GM03348 (cell line): Measurements from ENCODE around the gene BCL2.
A peak's percentile ranks its signal among the peaks of the same experiment; 100 is the strongest.

Experiments used
- DNase-seq: peaks from one replicate; pipeline ENCODE4 v3.0.0; 2012; ENCODE audit warnings: low spot score

BCL2 gene

DNA sequence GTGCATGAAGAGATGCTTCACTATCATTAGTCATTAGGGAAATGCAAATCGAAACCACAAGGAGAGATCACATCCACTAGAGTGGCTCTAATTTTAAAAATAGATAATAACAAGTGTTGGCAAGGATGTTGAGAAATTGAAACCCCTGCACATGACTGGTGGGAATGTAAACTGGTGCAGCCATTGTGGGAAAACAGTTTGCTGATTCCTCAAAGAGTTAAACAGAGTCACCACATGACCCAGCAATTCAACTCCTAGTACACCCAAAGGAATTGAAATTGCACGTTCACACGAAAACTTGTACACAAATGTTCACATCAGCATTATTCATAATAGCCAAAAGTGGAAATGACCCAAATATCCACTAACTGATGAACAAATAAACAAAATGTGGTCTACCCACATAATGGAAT lies 179.5 kb downstream of the BCL2 start:
- DNase-seq: no peak

DNA sequence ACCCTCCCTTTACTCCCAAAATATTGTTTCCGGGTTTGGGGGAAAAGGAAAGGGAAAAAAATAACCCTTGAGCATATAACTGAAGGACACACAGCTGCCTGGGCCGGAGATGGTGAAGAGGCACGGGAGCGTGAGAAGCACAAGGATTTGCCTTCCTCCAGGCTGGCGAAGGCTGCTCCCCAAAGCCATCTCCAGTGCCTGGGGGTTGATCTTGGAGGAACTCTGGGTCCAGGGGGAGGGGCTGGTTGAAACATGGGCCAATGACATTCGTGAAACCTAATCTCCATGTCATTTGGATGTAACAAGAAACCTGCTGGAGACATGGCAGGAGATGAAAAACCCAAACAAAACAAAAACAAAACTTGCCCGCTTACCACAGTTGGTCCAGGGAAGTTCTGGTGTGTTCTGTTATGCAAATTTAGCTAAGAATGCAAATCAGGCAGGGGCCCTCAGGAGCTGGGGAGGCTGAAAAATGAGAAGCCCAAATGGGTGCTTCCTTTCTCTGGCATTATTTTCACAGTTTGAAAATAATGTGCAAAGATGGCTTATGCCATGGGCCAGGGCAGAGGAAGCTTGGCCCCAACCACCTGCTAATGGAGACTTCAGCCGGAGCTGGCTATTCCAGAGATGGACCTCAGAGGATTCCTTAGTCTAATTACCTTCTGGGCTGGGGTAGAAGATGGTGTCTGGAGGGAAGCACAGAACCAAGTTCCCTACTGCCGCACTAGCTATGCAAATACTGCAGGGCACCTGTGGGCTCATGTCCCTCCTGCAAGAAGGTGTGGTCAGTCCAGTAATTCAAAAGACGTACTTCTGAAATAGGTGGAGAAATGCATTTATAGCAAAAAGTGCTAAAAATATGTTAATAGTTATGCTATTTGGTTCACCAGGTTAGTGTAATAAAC lies 180.9 kb downstream of the BCL2 start:
- peak; percentile 59 for DNase-seq

DNA sequence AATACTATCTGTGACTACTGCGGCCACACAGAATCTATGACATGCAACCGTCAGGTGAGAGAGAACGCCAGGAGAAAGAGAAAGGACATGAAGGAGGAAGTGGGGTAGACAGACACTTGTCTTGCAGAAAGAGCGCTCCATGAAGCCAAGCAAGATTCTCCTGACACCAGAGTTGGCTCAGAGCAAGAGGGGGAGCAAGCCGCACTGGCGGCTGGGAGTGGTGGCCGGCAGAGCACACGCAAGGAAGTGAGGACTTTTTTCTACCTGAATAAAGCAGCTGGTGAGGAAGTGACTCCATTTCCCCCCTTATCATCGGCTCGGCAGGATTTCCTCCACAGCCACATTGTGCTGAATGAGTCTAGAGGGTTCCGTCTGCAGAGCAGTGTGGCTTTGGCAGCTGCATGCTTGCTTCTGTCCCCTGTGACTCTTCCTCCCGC lies 181.6 kb downstream of the BCL2 start:
- no peak for DNase-seq

DNA sequence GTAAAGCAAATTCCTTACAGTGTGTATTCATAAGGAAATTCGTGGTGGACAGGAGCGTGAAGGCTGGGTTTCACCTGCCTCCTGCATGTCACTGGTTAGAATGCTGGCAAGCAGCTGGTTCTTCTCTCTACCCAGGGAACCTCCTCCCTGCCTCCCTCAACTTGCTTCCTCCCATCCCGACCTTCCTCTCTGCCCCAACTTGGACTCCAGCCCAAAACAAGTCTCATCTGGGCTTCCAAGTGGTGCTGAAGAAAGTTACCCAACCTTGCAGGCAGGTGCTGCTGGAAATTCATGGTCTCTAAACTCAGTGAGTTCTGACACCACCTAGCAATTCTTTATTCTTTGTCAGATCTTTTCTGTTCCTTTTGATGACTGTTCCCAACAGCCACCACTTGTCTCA lies 184.5 kb downstream of the BCL2 start:
- DNase-seq: no peak

DNA sequence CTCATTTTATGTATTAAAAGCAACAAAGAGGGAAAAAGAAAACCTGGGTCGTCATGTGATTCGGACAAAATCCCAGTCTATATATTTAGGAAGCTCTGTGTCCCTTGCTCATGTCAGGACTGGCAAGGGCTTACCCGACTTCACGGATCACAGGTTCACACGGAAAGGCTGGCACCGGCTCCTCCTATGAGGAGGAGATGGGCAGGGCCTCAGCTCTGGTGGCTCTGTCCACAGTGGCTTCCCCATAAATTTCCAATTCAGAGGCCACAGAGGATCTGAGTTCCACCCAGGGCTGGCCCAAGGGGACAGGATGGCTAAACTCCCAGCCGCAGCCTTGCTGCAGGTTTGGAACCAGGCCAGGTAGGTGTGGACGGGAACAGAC lies 186.8 kb downstream of the BCL2 start:
- DNase-seq: no peak

DNA sequence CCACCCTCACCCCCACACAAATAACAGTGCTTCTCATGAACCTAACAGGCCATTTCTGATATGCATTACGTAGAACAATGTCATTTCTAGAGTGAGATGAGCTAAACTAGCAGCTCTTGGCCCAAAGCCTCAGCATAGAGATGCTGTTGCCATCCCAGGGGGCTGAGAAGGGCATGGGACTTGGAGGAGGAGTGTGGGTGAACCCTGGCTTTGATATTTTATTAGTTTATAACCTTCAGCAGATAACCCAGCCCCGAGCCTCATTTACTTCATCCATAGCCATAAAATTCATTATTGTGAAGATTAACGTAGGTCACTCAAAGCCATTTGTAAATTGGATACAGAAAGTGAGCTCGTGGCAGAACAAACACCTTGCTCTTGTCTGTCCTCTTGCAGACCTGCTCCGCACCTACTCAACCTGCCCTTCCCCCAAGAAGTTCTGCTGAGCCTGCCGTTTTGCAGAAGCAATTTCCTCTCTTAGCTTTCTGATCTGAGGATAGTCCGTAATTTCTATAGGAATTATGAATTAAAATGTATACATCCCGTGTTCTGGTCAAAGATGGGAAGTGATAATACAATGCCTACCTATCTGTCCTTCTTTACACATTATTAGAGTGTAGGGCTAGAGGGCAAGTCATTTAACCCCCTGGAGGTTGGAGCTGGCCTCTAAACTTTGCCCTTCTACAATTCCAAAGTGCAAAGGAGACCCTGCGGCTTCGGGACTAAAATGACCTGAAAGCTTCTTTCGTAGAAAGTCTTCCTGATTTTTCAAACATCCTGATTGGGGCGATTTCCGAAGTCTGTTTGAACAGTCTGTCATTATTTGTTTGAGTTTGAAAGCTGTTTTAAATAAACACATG lies 187.4 kb downstream of the BCL2 start:
- no peak for DNase-seq

DNA sequence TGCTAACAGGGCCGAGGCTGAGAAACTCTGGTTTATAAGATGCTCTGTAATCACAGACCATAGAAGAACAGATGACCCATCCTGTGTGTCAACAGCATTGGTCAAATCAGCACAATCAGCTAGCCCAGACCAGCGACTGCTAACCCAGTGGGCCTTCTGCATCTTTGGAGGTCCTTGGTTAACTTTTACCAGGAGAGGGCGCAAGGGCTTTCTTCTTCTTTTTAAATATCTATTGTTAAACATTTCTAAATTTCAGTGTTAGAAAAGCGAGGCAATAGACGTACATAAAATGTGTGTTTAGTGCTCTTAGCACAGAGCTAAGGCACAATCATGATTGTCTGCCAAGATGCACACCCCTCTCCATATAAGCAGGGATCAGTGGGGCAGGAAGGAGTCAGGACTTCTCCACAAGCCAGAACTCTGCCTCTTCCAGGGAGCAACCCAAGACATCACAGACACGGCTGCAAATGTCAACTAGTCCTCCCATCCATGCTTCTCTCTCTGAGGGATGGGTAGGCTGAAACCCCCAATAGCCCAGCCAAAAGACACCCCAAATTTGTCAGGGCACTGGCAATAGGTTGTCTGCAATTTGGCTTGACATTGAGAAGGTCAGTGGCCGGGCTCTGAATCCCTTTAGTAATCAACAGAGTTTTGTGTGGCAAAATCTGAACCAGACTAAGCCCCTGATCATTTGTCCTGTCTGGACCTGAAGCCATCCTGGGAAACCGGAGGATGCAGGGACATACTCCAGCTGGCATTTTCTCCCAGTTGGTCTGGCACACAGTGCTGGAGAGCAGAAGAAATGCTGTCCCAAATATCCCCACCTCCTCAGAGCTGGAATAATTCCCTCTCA lies 188.2 kb downstream of the BCL2 start:
- DNase-seq: peak; percentile 81

DNA sequence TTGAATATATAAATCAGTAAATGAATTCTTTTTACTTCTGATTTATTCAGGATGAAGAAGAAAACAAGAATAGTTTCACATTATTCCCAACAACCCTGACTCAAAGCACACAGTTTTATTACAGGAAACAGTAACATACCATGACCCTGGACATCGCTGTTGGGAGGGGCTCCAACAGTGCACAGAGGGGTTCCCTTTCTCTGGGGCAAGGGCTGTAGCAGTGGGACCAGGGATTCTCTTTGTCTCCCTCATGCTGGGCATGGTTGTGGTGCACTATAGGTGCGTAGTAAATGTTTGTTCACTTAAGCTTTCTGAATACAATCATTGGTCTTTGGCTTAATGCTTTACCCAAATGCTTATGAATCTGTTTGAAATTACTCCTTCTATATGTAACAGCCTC lies 189.4 kb downstream of the BCL2 start:
- no peak for DNase-seq

DNA sequence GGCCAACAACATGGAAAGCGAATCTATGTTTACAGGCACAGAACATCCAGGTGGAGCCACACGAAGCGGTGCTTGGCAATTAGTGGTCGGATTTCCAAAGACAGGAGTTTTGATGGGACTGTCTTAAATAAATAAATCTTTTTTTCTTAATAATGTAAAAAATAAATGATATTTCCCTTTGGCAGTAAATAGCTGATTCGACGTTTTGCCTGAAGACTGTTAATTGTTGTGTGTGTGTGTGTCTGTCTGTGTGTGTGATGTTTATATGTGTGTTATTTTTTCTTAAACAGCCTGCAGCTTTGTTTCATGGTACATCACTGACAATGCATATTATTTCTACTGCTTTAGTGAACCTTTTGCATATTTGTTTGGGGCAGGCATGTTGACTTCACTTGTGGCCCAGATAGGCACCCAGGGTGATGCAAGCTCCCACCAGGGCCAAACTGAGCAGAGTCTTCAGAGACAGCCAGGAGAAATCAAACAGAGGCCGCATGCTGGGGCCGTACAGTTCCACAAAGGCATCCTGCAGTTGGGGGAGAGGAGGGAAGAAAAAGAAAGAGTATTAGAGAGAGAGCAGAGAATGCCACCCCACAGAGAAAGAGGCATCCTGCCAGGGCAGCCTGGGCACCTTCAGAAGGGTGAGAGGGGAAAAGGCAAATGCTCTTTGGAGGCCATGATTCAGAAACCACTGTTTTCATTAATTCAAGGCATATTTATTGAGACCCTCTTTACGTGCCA lies 191.2 kb downstream of the BCL2 start:
- no peak for DNase-seq

DNA sequence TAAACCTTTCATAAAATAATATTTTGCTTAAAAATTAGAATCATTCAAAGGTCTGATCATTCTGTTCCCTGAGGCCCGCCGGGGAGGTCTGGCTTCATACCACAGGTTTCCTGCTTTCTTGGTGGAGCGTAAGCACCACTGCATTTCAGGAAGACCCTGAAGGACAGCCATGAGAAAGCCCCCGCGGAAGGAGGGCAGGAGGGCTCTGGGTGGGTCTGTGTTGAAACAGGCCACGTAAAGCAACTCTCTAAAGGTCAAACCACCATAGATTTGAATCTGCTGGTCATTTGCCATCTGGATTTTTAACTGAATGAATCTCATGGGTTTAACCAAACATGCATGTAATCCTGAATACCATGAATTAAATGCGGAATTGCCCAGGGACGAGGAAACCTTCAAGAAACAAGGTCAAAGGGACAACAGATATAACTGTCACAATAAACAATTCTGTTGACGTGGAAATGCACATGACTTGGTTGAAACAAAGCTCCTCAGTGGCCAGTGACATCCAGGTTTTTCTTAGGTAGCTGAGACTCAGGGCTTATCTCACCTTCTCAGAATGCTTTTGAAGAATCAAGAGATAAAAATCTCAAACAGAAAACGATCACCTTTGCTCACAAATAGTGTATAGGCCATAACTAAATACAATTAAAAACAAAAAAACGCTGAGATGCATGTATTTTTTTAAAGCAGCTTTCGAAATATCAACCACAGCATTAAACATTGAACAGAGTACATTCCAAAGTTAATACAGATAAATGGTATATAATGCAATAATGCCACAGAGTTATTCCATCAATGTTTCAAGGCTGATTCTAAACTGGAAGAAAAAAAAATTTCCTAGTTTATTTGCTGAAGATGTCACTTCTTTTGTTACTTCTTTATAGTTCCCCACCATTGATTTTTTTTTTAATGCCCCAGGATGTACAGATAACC lies 193.2 kb downstream of the BCL2 start:
- no peak for DNase-seq

DNA sequence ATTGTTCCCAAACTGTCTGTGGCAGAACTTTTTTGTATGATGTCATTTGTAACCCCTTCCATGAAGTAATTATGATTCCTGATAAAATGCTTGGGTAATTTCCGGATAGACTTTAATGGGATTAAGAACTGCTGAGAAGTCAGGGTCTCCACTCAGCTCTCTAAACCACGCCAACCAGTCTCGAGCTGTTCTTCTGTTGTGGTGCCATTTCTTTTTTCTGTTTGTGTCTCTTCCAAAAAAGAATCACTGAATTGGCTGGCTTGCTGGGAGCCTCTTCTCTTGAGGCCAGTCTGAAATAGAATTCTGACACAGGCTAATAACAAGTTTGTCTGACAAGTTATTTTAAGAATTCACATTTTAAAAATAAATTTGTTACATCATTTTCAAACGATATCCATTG lies 198.9 kb downstream of the BCL2 start:
- DNase-seq: no peak

DNA sequence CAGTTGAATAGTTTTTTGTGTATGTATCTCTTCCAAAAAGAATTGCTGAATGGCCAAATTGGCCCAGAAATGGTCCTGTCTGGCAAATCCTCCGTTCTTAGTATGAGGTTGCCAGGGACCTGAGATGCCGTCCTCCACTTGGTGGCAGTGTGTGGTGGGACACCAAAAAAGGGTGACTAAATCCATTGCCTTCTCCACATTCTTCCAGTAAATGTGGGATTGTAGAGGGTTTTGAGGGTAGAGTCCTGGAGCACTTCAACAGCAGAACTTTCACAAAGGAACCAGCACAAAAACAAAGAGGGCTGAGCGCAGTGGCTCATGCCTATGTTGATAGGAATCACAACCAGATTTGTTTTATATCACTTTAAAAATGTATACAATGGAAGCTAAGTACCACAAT lies 199.9 kb downstream of the BCL2 start:
- peak; percentile 50 for DNase-seq

DNA sequence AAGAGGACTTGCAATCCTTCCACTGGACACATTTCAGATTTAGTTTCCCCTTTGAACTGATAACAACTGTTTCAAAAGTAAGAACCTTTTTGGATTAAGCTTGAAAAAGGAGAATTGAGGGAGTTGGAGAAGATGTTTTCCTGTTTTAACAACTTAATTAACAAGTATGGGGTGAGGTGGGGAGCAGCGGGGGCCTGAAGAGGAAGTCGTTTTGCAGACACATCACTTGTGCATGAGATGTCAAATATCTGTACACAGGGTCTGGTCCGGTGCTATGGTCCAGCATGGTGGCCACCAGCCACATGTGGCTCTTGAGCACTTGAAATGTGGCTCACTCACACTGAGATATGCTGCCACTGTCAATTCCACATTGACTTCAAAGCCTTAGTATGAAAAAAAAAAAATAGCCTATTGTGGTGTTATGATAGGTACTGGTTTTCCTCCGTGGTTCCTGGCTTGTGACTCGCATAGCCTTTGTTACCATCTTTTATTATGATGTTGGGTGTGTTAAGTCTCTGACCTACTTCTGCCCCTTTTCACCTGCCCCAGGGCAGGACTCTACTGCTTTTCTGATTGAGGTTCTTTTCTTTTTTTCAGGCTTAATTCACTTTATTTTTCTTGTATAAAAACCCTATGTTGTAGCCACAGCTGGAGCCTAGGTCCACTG lies 205.5 kb downstream of the BCL2 start:
- no peak for DNase-seq

DNA sequence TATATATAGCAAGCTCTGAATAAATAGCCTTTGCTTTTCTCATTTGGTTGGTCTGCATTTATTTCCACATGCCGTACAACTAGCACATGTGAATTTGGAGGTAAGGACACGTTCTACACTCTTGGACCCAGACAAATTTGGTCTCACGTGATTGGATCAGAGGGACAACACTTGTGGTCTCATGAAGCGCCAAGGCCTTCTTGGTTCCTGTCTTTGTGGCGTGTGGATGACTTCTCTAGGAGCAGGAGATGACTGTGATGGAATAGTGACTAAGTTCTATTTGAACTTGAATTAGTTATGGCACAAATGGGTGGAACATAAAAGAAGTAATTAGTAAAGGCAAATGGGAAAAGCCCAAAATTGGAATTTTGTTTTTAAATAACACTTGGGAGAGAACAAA lies 206.9 kb downstream of the BCL2 start:
- no peak for DNase-seq

DNA sequence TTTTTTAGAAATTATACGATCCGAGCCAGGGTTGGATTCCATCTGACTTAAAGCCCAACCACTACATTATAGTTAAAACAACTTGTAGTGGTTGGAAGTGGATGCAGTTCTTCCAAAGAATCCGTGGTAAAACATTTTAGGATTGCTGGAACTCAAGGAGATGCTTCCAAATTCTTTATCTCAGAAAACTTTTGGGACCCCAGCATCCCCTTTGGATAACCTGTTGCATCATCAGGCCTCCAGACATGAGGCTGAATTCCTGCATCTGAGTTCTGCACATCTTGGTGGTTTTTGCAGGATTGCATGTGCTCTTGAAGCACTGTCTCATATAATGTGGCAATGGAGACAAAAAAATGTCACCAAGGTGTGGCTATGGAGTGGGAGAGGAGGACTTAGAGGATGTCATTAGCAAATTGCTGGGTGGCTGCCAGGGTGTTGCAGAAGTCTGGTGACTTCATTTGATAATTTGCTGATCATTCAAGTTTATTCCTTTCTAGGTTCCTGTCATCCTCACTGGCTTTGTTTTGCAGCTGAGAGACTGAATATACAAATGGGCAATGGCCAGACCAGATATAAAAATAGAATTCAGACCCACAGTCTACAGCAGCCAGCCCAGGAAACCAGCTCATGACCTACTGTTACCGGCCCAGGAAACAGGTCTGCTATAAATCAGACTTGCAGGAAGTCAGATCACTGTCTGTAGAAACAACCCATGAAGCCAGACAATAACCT lies 207.7 kb downstream of the BCL2 start:
- no peak for DNase-seq

DNA sequence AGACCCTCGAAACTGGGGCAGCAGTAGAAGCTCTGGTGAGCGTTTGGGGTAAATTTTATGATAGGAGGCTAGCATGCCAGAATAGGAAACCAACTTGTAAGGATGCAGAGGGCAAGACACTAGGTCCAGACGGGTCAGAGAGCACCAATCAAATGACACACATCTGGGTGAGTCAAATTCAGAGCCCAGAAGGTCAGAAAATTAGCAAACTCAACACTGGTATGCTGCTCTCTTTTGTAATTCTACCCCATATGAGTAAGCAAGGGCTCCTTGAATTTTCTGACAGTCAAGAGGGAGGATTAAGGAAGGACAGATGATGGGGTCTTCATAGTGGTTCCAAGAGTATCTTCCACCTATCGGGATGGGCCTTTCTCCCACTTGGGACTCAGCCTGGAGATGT lies 209.8 kb downstream of the BCL2 start:
- no peak for DNase-seq

DNA sequence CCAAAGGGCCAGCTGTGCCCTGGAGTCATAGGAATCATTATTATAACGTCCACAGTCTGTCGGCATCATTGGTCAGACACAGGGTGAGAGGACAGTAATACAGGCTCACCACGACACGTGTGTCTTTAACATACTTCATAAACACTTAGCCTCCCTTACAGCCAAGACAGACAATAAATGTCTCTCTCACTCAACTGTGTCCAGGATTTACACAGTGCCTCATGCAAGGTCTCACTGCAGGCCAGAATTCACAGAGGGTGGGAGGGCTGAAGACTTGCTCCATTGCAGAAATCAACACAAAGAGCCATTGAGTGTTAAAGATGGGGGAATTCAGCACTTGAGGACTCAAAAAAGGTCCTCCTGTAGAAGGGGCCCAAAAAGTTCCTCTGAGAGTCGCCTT lies 210.5 kb downstream of the BCL2 start:
- no peak for DNase-seq

DNA sequence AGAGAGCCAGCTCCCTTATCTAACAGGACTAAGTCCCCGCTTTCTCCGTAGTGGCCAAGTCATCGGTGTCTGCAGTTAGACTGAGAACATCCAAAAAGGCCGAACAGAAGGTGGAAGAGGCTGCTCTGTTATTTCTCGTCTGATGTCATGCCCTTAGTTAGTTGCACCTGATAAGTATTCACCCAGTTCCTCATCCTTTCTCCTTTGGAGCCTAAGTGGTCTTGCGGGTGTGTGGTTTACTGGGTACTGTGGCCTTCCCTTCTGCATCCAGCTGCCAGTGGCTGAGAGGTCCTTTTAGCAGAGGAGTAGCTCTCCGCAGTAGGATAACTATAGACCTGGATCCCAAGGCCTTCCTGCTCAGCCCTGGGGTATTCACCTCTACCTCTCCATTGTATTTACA lies 211.6 kb downstream of the BCL2 start:
- DNase-seq: no peak

DNA sequence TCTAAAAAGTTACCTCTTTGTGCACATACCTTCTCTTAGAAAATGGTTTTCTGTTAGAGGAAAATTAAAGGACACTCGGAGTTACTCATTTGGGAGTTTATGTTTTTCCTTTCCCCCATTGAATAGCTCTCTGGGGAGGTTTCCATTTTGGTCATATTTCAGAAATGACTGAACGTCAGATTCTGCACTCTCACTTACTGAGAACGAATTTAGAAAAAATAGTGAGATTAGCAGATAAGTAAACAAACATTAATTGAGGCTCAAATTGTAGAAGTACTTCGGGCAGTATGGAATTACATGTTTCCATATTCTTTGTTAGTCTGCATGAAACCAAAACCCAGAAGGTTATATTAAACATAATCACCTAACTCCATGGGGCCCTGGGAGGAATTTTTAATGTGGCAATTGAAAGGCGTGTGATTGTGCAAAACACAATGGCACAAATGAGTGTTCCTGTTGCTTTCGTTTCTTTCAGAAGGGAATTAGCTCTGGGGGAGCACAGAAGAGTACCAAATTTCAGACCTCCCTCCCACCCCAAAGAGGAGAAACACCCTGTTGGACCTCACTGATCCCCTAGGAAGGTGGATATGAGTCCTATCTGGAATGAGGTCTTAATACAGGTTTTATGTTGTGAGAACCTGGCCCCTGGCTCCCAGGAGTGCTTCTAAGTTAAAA lies 212.3 kb downstream of the BCL2 start:
- DNase-seq: no peak
